Right cardiac atrium (tissue), 5 donors: ENCODE measurements around the gene SMIM20. TPM values are rescaled to one million over a fixed set of nuclear protein-coding genes. Genes with fewer than 3 reads are reported as not detected.

Source experiments
- ATAC-seq, 2 donors: fragments of 200-7000 bp; cut with Tn5 transposase; one replicate each; pipeline versions ENCODE4 v1.8.0 to v1.9.1; 2020; ENCODE audit warnings: moderate library complexity in 2 of 2, mild to moderate bottlenecking in 1 of 2
- DNase-seq, 3 donors: peaks; one replicate each; pipeline ENCODE4 v3.0.0-alpha.2; 2020
- H3K27ac ChIP-seq: one replicate; pipeline ENCODE4 v1.5.1; 2013; ENCODE audit warnings: mild to moderate bottlenecking, low read length, control low read depth, moderate library complexity
- H3K27me3 ChIP-seq: one replicate; pipeline ENCODE4 v1.6.1; 2013; ENCODE audit not compliant: control insufficient read depth, insufficient read depth
- H3K4me1 ChIP-seq: one replicate; pipeline ENCODE4 v1.6.1; 2013; ENCODE audit warnings: low read length; ENCODE audit not compliant: control insufficient read depth, insufficient read depth
- H3K4me3 ChIP-seq: one replicate; pipeline ENCODE4 v1.5.1; 2013; ENCODE audit warnings: low read length, control low read depth
- H3K9me3 ChIP-seq: one replicate; pipeline ENCODE4 v1.6.1; 2013; ENCODE audit warnings: low read length; ENCODE audit not compliant: control insufficient read depth
- WGBS: extraction: QIAGEN DNeasy Blood & Tissue Kit; methylation state at CpG from one replicate; pipeline ENCODE4 v1.1.7; 2013; 5-methylcytosine and 5-hydroxymethylcytosine counted together
- intact Hi-C, 4 donors: fragments of 100-400 bp; cut with DNase I; formaldehyde crosslinking; loops; one replicate each; pipeline versions ENCODE4 v1.11.0 to v1.14.0; 2022 to 2023
- polyA plus RNA-seq: library from polyadenylated mRNA; stranded (reverse); fragments of 200-250 nt; gene quantifications from one replicate; pipeline ENCODE4 v1.2.3, GENCODE V29; 2013
- total RNA-seq, 4 donors: library from RNA; stranded (reverse); fragmentation: NEBNext Ultra II Directional; extraction: Animal tissue kit (Norgen Biotek cat#: 25700); gene quantifications; one replicate each; pipeline ENCODE4 v1.2.1, GENCODE V29; 2021
- donor health status: healthy with polysubstance abuse.
- donor health status: DM: no; HTN: yes; CAD: no.
- donor health status: DM: no; HTN: no; CAD: no.
- donor health status: DM: no; HTN: yes; CAD: no; lungs with severe emphysema.
- donor health status: DM: yes; HTN: yes; CAD: no.

SMIM20 gene
- total and polyA plus RNA-seq, 5 donors = 28.0 to 47.9 (median 35.5) TPM

DNA sequence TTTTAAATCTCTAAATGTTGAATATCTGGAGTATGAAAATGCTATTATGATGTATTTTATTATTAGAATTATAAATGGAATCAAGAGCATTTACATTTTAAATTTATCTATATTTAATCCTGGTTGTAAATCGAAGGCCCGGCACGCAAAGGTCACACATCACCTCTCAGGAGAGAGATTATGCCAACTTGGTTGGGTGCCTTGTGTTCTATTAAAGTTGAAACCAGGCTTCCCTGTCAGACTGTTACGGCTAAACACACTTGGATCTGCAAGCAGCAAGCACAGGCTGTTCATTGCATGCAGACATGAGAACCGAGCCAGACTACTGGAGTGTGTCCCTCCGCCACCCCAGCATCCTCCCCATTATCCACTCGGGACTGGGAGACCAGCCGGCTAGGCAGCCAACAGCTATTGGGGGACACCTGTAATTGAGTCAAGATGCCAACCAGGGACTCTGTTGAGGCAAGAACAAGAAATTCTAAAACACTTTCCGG, 34.9 kb upstream of the SMIM20 start:
- ATAC-seq = no peak
- intact Hi-C loops = no loop called here
- Histone ChIP-seq H3K9me3 (no peaks in the 10 kb centered on the region), H3K4me1 (no peaks in the 10 kb centered on the region), H3K27ac (no peak overlapping the region), H3K4me3 (no peak overlapping the region), H3K27me3 (no peaks in the 10 kb centered on the region)
- no peak for DNase-seq
- WGBS = 86% methylated on average over 9 of the region's 9 CpGs

- WGBS = 98% methylated on average over 6 of the region's 6 CpGs
- no peak for DNase-seq
- no peak for ATAC-seq
- Histone ChIP-seq H3K27me3 (no peaks in the 10 kb centered on the region), H3K27ac (no peak overlapping the region), H3K9me3 (no peaks in the 10 kb centered on the region), H3K4me1 (no peaks in the 10 kb centered on the region), H3K4me3 (no peak overlapping the region)
- intact Hi-C loops = no loop called here
These were observed 34.4 kb upstream of the SMIM20 start for GRCh38 chr4:25879587-25879986.

DNA sequence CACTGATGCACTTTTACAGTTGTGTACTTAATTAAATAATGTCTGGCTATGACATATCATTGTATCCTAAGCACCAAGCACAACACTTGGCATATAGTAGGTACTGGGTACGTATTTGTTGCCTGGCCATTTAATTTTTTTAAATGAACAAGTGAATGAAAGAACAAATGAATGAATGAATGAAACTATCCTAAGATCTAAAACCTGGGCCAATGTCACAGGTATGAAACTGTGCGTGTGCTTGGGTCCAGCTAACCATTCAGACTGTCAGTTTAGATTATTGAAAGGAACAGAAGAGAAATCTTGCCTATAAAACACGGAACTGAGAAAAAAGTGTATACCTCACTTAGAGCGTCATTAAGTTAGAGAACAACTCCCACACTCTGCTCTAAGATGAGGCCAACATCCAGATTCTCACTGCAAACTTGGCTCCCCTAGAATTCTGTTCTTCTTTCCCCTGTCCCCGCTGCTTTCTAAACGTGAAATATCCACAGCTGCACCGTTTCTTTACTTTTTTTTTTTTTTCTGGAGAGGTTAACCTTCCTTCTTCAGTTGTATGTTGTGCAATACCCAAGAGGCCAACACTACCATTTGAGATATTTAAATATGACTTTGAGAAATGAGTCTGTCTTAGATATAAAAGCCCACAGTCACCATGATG, 33.9 kb upstream of the SMIM20 start:
- intact Hi-C loops = no loop called here
- DNase-seq (no peak), ATAC-seq (peak in 1 of 2 donors; percentile 44)
- H3K27ac ChIP-seq = no peak overlapping the region
- 59% methylated on average over 7 of the region's 7 CpGs for WGBS
- H3K9me3 ChIP-seq = no peaks in the 10 kb centered on the region
- peaks cover 1% of the 10 kb centered on the region for H3K4me1 ChIP-seq
- H3K4me3 ChIP-seq = no peak overlapping the region
- H3K27me3 ChIP-seq = no peaks in the 10 kb centered on the region

- Histone ChIP-seq H3K27me3 (no peaks in the 10 kb centered on the region), H3K27ac (no peak overlapping the region), H3K4me1 (peaks cover 1% of the 10 kb centered on the region), H3K4me3 (no peak overlapping the region), H3K9me3 (no peaks in the 10 kb centered on the region)
- ATAC-seq (no peak), DNase-seq (no peak)
- 90% methylated on average over 4 of the region's 4 CpGs for WGBS
- intact Hi-C loops = no loop called here
These were observed 32.8 kb upstream of the SMIM20 start for GRCh38 chr4:25881193-25881592.

DNA sequence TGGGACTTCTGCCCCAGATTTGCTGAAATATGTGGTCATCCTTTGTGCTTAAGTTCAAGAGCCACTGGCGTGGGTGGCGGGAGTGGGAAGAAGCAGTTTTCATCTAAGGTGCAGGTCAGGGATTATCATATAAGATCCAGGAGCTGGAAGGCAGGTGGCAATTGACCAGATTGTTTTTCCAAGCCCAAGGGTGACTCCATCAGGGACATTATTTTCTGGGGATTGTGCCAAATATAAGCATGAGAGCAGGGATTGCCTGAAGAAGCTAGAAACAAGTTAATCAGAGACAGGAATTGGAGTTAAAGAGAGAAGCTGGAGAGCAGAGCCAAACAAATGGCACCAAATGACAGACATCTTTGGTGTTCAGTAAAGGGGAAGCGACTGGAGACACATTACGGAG, 31.8 kb upstream of the SMIM20 start:
- intact Hi-C loops = no loop called here
- no peaks in the 10 kb centered on the region for H3K27me3 ChIP-seq
- no peaks in the 10 kb centered on the region for H3K9me3 ChIP-seq
- DNase-seq = no peak
- ATAC-seq = no peak
- H3K4me1 ChIP-seq = peaks cover 1% of the 10 kb centered on the region
- H3K27ac ChIP-seq = no peak overlapping the region
- no peak overlapping the region for H3K4me3 ChIP-seq
- 72% methylated on average over 4 of the region's 4 CpGs for WGBS

- H3K27me3 ChIP-seq = no peaks in the 10 kb centered on the region
- DNase-seq (no peak), ATAC-seq (no peak)
- H3K27ac ChIP-seq = no peak overlapping the region
- 82% methylated on average over 2 of the region's 2 CpGs for WGBS
- H3K4me1 ChIP-seq = peaks cover 1% of the 10 kb centered on the region
- intact Hi-C loops = no loop called here
- H3K9me3 ChIP-seq = no peaks in the 10 kb centered on the region
- H3K4me3 ChIP-seq = no peak overlapping the region
These were observed 30.5 kb upstream of the SMIM20 start for GRCh38 chr4:25883565-25883964.

DNA sequence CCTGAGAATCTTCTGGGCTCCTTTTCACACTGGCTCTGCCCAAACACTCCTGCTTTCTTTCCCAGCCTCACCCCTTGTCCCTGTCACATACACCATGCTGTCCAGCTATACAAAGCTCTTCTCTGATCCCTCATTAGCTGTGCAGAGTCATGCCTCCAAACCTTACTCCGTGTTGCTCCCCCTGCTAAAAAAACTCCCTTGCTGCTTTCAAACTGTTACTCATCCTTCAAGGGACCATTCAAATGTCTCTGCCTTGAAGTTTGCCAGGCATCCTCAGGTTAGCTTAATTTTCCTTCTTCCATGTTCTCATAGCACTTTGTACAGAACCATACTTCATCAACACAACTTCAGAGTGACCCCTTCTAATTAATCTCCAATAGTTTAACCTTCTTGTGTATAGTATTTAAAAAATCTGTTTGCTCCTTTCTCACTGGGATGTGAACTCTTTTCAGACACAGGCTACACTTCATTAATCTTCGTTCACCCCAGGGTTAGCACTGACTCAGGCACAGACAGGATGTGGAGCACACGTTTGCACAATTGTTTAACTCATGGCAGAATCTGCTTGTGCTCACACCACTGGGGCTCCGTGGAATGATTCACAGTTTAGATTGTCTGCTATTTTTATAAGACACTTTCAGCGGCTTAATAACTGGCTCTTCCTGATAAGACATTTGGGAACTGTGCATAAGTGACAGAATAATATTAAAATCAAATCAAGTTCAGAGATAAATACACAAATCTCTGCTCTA, 29.8 kb upstream of the SMIM20 start:
- no peaks in the 10 kb centered on the region for H3K9me3 ChIP-seq
- H3K4me1 ChIP-seq = peaks cover 1% of the 10 kb centered on the region
- intact Hi-C loops = no loop called here
- 28% methylated on average over 5 of the region's 5 CpGs for WGBS
- H3K27ac ChIP-seq = no peak overlapping the region
- ATAC-seq (peak in 1 of 2 donors; percentile 49), DNase-seq (no peak)
- no peaks in the 10 kb centered on the region for H3K27me3 ChIP-seq
- no peak overlapping the region for H3K4me3 ChIP-seq

- DNase-seq (no peak), ATAC-seq (no peak)
- no peaks in the 10 kb centered on the region for H3K9me3 ChIP-seq
- H3K27me3 ChIP-seq = no peaks in the 10 kb centered on the region
- peaks cover 1% of the 10 kb centered on the region for H3K4me1 ChIP-seq
- H3K27ac ChIP-seq = no peak overlapping the region
- intact Hi-C loops = no loop called here
- no peak overlapping the region for H3K4me3 ChIP-seq
These were observed 25.2 kb upstream of the SMIM20 start for GRCh38 chr4:25888781-25889180.

DNA sequence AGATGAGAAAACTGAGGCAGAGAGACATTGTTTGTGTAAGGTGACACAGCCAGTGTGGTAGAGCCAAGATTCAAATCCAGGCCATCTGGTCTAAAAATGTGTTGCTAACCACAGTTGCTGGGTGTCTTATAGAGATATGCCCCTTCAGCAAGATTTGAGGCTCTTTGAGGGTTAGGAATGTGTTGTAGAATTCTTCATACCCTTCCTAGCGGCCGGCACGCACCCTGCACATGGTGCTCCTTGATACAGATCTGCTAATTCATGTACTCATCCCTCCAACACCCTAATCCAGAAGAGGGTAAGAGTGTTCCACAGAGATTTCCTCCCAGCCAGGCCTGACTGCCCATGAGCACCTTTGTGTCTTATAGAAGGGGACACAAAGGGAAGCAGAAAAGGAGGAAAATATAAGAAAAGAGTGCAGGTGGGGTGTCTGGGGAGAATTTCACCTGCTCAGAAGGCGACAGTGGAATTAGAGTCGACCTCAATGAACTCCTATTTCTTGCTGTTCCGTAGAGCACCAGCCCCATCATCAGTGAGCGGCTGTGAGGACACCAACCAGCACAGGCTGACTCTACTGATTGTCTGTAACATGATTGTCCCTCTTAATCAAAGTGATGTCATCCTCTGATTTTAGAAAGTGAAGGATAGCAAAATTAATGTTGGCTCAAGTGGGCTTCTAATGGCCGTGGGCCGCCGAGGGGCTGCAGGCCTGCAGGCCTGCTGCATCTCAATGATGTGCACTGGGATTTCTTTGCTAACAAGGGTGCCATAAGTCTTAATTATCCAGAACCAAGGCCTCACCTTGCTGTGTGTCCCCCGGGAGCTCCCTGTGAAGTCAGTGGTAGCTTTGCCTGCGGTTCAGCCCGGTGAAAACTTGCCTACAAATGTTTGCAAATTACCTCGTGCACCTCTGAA, 24.2 kb upstream of the SMIM20 start:
- H3K27me3 ChIP-seq = no peaks in the 10 kb centered on the region
- intact Hi-C loops = no loop called here
- WGBS = 90% methylated on average over 14 of the region's 14 CpGs
- H3K4me3 ChIP-seq = no peak overlapping the region
- ATAC-seq = no peak
- DNase-seq = no peak
- no peak overlapping the region for H3K27ac ChIP-seq
- H3K4me1 ChIP-seq = peaks cover under 1% of the 10 kb centered on the region
- no peaks in the 10 kb centered on the region for H3K9me3 ChIP-seq

DNA sequence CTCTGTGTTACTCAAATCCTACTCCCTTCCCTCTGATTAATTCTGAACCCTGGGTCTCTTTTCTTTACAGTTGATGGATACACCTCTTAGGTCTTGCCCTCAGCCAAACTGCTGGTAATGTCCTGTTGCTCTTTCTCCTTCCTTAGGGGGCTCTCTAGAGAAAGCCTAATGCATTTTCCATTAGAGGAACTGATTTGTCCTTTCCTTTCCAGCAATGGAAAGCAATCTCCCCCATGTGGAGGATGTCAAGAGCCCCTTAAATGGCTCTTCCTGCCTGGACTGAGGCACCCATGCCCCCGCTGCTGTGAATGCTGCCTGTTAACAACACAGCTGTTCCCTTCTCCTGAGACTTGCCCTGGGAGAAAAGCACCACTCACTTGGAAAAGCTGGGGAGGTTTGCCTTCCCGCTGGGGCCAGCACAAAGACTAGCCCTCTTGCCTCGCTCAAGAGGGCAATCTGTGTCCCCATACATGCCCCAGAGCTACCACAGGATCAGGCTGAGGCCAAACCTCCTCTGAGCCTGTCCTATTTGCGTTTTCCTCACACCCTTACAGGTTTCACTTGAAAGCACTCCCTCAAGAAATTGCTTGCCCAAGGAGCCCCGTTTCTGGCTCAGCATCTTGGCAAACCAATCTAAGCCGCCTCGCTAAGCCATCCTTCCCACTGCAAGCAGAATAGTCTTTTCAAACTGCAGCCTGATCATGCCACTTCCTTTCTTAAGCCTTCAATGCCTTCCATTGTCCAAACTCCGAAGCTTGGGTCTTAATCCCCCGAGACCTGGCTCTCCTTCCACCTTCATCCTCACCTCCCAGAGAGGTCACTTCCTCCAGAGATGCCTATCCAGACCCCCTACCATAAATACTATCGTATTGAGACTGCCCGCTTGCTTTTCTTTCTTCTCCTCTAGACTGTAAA, 23.2 kb upstream of the SMIM20 start:
- intact Hi-C loops = no loop called here
- no peak overlapping the region for H3K4me3 ChIP-seq
- no peak overlapping the region for H3K27ac ChIP-seq
- H3K27me3 ChIP-seq = no peaks in the 10 kb centered on the region
- no peaks in the 10 kb centered on the region for H3K9me3 ChIP-seq
- no peak for ATAC-seq
- H3K4me1 ChIP-seq = no peaks in the 10 kb centered on the region
- 59% methylated on average over 11 of the region's 11 CpGs for WGBS
- DNase-seq = no peak
